GM21423 (cell line): ENCODE measurements around the gene LRMDA.

Experiments used
- ATAC-seq: cut with Tn5 transposase; IDR thresholded peaks from one replicate; pipeline ENCODE4 v1.9.1; 2021; ENCODE audit warnings: mild to moderate bottlenecking, moderate library complexity; ENCODE audit not compliant: unreplicated experiment

Gene LRMDA

DNA sequence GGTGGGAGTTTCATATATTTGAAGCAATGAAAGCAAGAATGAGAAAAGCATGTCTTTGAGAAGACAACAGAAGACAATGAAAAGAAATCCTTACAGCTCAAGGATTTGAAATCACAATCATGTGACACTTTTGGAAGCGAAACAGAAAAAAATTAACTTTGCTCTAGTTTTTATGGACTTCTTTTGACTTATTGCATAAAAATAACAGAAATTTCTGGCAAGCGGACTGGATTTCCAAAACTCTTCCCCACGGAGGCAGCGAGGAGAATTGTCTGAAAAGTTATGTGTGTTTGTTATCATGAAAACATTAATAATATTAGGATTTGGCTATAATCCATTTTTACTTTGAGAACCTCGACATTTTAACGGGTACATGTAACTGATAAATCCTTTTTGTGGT lies 223.3 kb downstream of the LRMDA start:
- ATAC-seq: no peak

DNA sequence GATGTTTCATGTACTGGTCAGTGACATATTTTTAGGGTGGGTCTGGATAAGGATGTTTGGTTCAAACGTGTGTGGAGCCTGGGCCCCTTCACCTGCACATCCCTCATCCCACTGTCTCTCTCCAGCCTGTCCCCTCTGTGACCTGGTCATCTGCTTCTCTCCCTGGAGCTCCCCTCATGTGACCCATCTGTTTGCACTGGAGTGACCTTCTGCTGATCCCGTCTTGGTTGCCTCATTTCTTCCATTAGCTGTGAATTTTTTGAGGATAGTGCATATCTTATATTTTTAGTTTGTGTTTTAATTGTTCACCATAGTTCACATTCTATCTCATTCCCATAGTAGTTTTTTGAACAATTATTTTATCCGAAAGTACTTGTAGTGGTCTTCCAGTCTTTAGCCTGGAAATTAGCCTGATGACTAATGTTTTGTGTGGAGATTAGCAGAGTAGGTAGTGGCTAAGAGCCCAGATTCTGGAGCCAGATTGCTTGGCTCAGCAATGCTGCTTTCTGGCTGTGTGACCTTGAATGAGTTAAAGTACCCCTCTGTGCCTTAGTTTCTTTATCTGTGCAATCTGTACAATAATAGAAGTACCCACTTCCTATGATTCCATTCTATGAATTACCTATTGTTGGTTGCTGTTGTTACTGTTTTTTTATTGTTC lies 224.5 kb downstream of the LRMDA start:
- no peak for ATAC-seq

DNA sequence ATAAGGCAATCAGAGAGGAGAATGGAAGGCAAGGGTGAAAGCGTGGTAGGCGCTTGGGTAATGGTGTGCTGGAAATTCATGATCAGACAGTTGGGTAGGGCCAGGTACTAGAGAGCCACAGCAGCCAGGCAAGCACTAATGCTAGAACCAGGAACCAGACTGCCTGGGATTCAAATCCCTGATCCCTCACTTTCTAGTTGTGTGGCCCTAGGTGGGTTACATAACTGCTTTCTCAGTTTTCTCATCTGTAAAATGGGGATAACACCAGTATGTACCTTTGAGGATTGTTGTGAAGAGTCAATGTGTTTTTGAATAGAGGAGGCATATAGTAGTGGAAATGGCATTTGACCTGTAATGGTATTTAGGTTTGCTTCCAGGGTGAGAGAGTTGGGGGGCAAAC lies 225.9 kb downstream of the LRMDA start:
- ATAC-seq: no peak

DNA sequence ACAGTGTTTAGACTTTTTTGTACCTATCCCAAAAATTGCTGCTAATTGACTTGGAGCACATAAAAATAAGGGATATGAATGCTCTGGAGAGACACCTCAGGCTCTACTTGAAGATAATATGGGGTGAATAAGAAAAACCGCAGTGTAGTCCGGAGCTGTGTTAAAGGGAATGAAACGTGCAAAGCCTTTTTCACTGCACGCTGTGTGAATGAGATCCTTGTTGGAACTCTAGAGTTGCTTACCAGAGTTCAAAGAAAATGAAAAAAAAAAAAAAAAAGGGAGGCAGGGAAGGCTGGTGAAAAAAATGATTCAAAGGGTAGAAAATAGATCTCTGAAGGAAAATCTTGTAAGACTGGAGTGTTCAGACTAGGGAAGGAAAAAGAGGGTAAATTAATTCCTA lies 226.6 kb downstream of the LRMDA start:
- no peak for ATAC-seq

DNA sequence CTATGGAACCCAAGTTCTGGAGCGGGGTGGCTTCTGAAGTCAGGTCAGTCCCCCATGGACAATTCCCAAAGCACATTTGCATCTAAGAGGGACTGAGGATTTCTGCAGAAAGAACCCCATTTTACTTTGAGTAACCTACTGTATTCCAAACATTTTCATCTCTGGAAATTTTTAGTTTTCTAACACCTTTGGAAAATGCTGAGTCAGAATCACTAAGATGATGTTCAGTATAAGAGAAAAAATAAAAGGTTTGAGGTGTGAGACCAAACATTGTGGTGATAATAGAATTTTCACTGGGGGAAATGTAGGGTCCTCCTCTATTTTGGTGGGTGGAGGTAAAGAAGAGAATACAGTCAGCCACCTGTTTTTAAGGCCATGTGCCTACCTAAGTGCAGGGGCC lies 227.1 kb downstream of the LRMDA start:
- ATAC-seq: no peak

DNA sequence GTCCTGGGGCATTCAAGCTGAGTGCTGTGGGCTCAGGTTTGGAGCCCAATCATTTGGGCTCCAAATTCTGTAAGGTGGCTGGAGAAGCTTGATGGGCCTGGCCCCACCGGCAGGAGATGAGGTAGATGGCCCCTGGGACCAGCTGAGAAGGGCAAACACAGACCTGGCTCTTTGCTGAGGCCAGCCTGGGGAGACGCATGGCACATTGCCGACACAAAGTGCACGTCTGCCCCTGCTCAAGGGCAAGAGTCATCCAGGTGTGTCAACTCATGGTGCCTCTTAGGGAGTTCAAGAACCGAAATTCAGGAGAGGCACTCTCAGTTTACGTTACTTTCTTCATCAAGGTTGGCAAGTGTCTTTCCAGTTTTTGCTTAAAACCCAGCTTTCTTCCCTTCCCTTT lies 227.5 kb downstream of the LRMDA start:
- ATAC-seq: no peak

DNA sequence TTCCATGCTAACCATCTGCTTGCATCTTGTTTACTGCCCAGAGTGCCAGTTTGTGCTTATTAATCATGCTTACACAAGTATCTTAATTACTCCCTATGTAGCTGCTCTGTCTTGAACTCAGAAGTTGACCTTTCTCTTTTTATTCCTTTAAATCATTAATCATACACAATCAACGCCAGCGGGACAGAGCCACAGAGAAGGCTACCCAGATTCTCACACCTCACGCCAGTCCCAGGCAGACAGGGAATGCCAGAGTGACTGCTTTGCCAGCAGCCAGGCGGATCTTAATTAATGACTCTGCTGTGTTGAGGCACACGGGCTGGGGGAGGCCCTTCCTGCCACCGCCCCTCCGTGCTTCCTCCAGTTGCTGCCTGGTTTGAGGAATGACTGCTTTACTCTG lies 229.4 kb downstream of the LRMDA start:
- no peak for ATAC-seq

DNA sequence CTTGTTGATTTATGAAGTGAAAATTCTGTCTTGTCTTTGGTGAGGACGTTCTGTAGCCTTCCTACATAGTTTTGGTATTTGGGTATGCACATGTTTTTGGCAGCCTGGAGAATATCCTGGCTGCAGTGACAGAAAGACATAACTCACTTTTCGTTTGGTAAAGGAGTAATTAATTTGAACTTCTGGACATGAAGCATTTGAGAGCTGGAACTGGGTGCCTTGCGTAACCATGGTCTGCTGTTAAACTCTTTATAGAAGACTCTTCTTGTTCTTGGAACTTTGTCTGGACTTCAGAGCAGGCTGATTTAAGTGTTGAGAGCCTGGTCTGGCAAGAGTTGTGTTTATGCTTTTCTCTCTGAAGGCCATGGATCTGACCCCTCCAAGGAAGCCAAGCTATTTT lies 231.3 kb downstream of the LRMDA start:
- ATAC-seq: no peak

DNA sequence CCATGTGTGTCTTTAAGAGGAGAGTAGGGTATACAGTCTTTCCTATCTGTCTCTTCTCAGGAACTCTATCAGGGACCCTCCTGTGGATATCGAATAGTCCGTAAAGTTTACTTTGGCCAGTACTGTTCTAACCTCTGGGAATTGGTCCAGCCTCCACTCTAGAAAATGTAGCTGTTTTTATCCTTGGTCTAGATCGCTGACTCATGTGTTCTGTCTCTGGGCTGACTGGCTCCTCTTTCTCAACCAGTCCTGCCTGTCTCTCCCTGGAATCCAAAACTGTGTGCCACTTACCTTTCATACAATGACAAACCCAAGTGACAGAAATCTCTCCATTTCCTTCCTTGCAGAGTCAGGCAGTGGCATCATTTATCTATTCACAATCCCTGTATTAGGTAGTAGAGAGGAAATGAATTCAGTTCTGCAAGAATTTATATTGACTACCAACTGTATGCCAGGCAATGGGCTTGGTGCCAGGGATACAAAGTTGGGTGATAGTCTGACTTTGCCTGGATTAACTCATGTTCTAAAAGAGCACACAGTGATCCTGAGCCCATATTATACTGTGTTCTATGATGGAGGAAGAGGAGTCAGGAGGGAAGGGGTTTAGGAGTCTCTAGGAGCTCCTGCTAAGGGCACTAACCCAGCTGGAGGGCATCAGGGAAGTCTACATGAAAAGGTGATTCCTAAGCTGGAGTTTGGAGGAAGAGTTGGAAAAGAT lies 232.7 kb downstream of the LRMDA start:
- no peak for ATAC-seq

DNA sequence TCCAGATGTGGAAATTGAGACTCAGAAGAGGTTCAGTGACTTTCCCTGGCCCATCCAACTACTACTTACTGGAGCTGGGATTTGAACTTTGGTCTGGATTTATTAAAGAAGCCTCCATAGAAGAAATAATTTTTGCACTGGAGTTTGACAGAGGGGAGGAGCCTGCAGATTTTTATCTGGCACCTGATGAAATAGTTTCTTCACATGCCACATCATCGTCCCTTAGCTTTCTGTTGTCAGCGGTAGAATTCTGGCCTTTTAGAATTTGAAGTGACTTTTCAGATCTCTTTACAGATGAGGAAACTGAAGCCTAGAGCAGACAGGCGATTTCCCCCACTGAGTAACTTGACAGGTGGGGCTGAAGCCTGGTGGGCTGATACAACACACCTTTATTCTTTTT lies 233.5 kb downstream of the LRMDA start:
- ATAC-seq: no peak

DNA sequence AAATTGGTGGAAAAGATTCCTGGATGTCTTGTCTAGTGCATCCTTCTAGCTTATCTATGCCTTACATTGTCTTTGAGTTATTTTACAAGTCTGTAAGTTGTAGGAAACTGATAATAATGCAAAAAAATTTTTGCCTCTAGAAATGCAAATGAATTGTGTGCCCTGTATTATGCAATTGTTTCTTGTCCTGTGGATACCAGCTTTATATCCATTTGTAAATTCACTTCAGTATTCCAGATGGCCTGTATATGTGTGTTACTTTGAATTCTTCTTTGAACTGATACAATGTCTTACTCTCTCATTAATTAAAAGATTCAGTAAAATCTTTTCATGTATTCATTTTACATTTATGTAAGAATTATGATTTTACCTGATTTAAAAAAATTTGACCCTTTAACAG lies 234.3 kb downstream of the LRMDA start:
- ATAC-seq: no peak

DNA sequence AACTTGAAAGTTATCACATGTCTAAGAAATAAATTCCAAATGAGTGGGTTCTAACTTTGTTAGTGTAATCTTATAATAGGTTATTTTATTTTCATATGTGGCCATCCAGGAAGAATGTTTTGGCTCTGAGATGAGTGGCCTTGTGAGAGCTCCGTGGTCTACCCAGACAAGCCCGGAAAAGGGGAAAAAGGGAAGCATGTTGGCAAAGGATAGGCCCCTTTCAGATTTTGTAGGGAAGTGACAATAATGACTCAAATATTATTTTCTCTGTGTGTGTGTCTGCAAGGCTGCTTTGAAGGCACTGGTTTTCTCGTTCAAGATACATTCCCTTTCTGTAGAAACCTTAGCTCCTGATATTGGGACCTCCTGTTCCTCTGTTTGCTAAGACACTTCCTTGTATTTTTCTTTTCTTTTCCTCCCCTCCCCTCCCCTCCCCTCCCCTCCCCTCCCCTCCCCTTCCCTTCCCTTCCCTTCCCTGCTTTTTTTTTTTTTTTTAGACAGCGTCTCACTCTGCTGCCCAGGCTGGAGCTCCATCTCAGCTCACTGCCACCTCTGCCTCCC lies 240.8 kb downstream of the LRMDA start:
- ATAC-seq: no peak

DNA sequence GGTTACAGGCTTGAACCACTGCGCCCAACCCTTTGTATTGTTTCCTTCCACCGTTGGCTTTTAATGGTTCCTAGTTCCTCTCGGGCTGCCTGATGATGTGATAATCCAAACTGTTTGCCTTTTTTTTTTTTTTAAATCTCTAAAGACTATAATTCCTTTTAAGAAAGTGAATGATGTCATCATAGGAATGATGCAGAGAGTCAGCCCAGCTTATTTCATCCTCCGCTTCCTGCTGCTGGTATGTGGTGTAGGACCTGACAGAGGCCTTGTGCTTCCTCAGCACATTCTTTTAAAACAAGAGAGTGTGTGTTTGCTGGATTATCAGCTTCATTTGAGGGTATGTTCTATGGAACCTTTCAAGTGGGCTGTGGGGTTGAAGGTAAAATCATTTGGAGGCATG lies 241.4 kb downstream of the LRMDA start:
- ATAC-seq: no peak

DNA sequence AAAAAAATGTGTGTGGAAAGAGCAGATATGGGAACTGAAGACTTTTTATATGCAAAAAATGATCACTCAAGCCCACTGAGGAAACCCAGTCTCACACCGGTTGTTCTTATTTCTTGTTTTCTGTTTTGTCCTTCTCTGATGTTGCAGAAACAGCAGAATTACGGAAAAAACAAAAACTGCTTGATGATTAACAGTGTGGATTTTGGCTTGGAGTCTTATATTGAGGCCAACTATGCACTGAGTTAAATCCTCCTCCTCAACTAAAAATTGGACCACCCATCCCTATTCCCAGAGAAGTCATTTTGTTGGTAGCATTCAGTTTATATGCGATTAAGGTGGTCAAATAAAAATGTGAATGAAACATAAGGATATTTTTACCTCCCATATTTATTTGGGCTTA lies 246.1 kb downstream of the LRMDA start:
- ATAC-seq: no peak

DNA sequence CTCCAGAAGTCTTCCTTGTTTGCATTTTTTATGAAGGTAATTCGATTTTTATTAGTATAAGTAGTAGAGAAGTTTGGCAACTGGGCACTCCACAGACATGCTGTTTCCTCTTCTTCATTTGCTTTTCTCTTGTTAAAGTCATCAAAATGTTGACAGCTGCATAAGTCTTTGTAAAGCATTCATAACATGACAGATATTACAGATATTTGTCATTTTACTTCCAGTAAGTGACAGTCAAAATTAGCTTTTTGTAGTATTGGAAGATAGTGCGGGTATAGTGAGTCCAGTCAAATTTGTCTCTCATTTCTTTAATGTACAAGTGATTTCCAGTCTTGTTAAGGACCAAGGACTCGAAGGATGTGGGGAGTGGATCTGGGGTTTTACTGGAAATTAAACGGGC lies 247.1 kb downstream of the LRMDA start:
- ATAC-seq: no peak

DNA sequence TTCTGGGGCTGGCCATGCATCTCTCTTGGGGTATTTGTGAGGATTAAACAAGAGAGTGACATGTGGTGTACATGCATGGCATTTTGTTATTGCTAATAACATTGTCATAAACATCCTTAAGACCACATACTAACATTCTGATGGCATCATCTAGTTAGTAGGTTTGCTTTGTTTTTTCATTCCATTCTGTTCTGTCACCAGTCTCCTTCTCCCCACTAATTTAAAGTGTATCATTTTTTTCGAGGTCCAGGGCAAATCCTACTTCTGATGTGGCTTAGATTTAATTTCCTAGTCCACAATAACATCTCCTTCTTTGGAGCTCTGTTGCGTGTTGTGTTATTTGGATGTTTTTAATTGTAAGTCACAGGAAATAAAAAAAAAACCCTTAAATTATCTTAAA lies 248.1 kb downstream of the LRMDA start:
- ATAC-seq: no peak

DNA sequence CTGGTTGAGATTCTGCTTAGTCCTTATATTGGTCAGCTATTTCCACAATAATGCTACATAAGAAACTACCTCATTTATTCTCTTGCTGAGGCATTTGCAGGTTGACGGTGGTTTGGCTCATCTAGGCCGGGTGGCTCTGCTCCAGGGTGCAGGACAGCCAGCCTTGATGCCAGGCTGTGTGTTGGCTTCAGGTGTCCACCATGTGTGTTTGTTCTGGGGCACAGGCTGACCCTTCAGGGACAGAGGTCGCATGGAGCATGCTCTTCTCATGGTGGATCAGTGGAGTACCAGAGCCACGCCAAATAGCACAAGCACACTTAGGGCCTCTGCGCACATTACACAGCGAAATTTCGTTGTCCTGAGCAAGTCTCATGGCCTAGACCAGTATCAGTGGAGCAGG lies 249.9 kb downstream of the LRMDA start:
- ATAC-seq: no peak

DNA sequence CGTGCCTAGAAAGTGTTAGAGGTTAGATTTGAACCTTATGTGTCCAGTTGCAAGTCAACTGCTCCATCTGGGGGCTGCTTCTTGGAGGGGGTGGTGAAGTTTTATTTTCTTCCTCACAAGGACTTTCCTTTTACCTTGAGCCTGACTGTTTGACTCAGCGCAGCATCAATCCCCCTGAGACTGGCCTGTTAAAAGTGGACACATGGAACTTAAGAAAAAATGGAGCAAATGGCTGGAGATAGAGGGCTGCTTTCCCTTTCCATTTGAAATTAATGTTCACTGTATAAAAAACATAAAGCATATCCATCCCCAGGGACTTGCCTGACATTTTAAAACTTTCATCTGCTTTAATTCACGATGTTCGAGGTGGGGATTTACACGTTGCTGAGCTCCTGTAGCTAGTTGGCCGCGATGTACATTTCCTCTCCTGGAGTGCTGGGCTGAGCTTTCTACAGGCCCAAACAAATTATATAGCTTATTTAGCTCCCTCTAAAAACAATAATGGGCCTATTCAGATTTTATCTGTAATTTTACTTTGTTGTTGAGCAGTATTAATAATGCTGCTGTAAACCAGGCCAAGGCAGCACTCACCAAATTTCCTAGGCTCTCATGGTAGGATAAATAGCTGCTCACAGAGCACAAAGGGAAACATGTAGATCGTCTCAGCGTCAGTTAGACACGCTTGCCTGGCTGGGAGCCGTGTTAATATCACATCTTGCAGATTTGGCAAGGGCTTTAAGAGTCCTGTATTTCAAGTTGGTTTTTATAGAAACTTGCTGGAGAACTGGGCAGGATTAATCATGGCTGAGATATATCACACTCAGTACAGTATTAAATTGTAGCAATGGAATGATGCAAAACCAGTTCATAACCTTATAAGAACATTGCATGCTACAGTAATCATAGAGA lies 251.5 kb downstream of the LRMDA start:
- ATAC-seq: no peak

DNA sequence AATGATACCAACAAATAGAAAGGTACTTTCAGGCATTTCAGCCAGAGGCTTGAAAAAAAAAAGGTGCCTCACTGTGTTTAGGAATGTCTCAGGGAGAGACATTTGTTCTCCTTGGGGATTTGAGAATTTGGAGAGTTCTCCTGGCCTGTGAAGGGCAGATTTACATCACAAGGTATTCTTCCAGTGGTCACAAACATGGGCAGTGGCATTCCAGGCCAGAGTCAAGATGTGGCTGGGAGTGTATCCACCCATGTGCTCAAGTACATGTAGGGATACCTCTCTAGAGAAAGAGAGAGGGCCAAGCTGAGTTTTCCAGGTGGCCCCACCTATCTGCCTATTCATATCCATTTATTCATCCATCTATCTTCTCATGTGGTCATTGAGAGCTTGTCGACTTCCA lies 253.8 kb downstream of the LRMDA start:
- ATAC-seq: no peak

DNA sequence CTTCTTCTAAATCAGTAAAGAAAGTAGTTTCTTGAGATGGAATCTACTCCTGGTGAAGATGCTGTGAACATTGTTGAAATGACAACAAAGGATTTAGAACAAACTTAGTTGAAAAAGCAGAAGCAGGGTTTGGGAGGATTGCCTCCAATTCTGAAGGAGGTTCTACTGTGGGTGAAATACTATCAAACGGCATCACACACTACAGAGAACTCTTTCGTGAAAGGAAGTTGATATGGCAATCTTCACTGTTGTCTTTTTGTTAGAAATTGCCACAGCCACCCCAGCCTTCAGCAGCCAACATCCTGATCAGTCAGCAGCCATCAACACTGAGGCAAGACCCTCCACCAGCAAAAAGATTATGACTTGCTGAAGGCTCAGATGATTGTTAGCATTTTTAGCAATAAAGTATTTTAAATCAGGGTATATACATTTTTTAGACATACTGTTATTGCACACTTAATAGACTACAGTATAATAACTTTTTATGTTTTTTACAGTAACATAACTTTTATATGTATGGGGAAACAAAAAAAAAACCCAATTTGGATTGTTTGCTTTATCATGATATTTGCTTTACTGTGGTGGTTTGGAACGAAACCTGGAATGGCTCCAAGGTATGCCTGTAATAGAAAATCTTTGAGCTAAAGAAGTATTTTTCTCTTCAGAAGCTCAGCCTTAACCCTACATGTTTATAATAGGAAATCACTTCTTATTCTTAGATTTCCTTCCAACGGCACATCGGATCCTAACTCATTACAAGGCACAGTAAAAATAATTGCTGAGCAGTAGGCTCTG lies 257.3 kb downstream of the LRMDA start:
- ATAC-seq: no peak

DNA sequence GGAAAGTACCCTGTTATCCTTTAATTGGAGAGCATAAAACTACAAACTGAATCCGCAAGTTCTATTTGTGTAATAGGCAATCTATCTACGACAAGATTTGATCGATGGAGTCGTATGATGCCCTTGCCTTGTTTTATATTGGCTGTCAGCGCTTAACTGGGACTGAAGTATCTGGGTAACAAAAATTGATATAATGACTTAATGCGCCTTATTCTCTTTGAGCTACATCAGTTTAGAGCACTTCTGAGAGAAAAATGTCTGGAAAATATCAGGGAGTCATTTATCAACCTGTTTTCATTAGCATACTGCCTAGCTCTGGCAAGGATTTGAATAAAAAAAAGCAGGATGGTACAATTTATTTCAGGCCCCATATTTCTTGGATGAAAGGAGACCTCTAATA lies 262.1 kb downstream of the LRMDA start:
- no peak for ATAC-seq
